Suprapubic skin (tissue), 4 donors: ENCODE results near the gene SLC16A9. TPM values are rescaled to one million over a fixed set of nuclear protein-coding genes. Genes with fewer than 3 reads are reported as not detected.
A peak's percentile ranks its signal among the peaks of the same experiment; 100 is the strongest.

Source experiments
- DNase-seq, 2 donors: peaks; one replicate each; pipeline ENCODE4 v3.0.0-alpha.2; 2019; ENCODE audit warnings: low spot score in 2 of 2
- H3K27ac ChIP-seq: fragments of 200-600 bp; sonication (generic); one replicate; pipeline ENCODE4 v1.5.1; 2019
- H3K27me3 ChIP-seq: fragments of 200-600 bp; sonication (generic); one replicate; pipeline ENCODE4 v1.5.1; 2019
- H3K36me3 ChIP-seq: fragments of 200-600 bp; sonication (generic); one replicate; pipeline ENCODE4 v1.5.1; 2019
- H3K4me1 ChIP-seq: fragments of 200-600 bp; sonication (generic); one replicate; pipeline ENCODE4 v1.5.1; 2019
- H3K4me3 ChIP-seq: fragments of 200-600 bp; sonication (generic); one replicate; pipeline ENCODE4 v1.5.1; 2019; ENCODE audit warnings: mild to moderate bottlenecking
- H3K9me3 ChIP-seq: fragments of 200-600 bp; sonication (generic); one replicate; pipeline ENCODE4 v1.5.1; 2019
- CTCF ChIP-seq, 2 donors: fragments of 200-600 bp in 1 of 2; fragments of 450-650 bp in 1 of 2; sonication (generic) in 1 of 2; IDR thresholded peaks; one replicate each; pipeline ENCODE4 v1.5.1; 2016 to 2019; ENCODE audit warnings: antibody characterized with exemption in 2 of 2, mild to moderate bottlenecking in 1 of 2, moderate library complexity in 1 of 2
- EP300 ChIP-seq: sonication (generic); formaldehyde crosslinking; IDR thresholded peaks from one replicate; pipeline ENCODE4 v1.6.1; 2017; ENCODE audit warnings: antibody characterized with exemption
- POLR2A ChIP-seq, 2 donors: fragments of 450-650 bp; IDR thresholded peaks; one replicate each; pipeline ENCODE4 v1.6.1; 2017; ENCODE audit warnings: antibody characterized with exemption in 2 of 2, mild to moderate bottlenecking in 2 of 2, moderate library complexity in 2 of 2
- POLR2AphosphoS5 ChIP-seq, 3 donors: sonication (generic); formaldehyde crosslinking; IDR thresholded peaks; one replicate each; pipeline ENCODE4 v1.6.1; 2017; ENCODE audit warnings: antibody characterized with exemption in 3 of 3
- WGBS: methylation state at CpG from one replicate; pipeline ENCODE4 v1.1.5; 2018; 5-methylcytosine and 5-hydroxymethylcytosine counted together
- total RNA-seq, 4 donors: library from RNA; depleted of rRNA; stranded (reverse); fragments of >200 nt; gene quantifications; one replicate each; pipeline ENCODE4 v1.1.0, GENCODE V29; 2016

Gene SLC16A9
- total RNA-seq, 4 donors from 2014 or later: 0.25 to 0.81 (median 0.64) TPM; not detected in 1

- DNase-seq: no peak
- no peaks in the 10 kb centered on the region for H3K36me3 ChIP-seq
- no peak overlapping the region for H3K27ac ChIP-seq
- H3K27me3 ChIP-seq: no peaks in the 10 kb centered on the region
- H3K9me3 ChIP-seq: no peaks in the 10 kb centered on the region
- TF ChIP-seq CTCF (IDR thresholded peaks at IDR 0.05): no peak
- WGBS: 74% methylated on average over 6 of the region's 6 CpGs
- no peak overlapping the region for H3K4me3 ChIP-seq
- peaks cover 2% of the 10 kb centered on the region for H3K4me1 ChIP-seq
Observed at GRCh38 chr10:59628456-59628855, 81.2 kb downstream of the SLC16A9 start.

GRCh38 chr10:59627366-59628018 is 82.2 kb downstream of the SLC16A9 start:
- Histone ChIP-seq H3K4me1 (peaks cover 2% of the 10 kb centered on the region), H3K36me3 (no peaks in the 10 kb centered on the region), H3K27me3 (no peaks in the 10 kb centered on the region), H3K27ac (no peak overlapping the region), H3K4me3 (no peak overlapping the region), H3K9me3 (no peaks in the 10 kb centered on the region)
- DNase-seq: no peak
- TF ChIP-seq CTCF (IDR thresholded peaks at IDR 0.05) (no peak), POLR2A (IDR thresholded peaks at IDR 0.05) (no peak), POLR2AphosphoS5 (IDR thresholded peaks at IDR 0.05) (no peak), EP300 (no peak)
- 76% methylated on average over 4 of the region's 4 CpGs for WGBS

- no peaks in the 10 kb centered on the region for H3K27me3 ChIP-seq
- DNase-seq: no peak
- peaks cover 2% of the 10 kb centered on the region for H3K4me1 ChIP-seq
- no peak overlapping the region for H3K4me3 ChIP-seq
- no peaks in the 10 kb centered on the region for H3K9me3 ChIP-seq
- H3K36me3 ChIP-seq: no peaks in the 10 kb centered on the region
- no peak overlapping the region for H3K27ac ChIP-seq
- no peak for TF ChIP-seq EP300
- TF ChIP-seq POLR2AphosphoS5 (IDR thresholded peaks at IDR 0.05): no peak
- no peak for TF ChIP-seq POLR2A (IDR thresholded peaks at IDR 0.05)
- no peak for TF ChIP-seq CTCF (IDR thresholded peaks at IDR 0.05)
- WGBS: 67% methylated on average over 3 of the region's 3 CpGs
Observed at GRCh38 chr10:59626523-59626869, 83.2 kb downstream of the SLC16A9 start.

- H3K4me3 ChIP-seq: no peak overlapping the region
- no peak for TF ChIP-seq EP300
- peak; percentile 67 to 76 for TF ChIP-seq CTCF (IDR thresholded peaks at IDR 0.05)
- H3K27ac ChIP-seq: no peak overlapping the region
- H3K27me3 ChIP-seq: no peaks in the 10 kb centered on the region
- H3K36me3 ChIP-seq: no peaks in the 10 kb centered on the region
- peaks cover 2% of the 10 kb centered on the region for H3K4me1 ChIP-seq
- DNase-seq: no peak
- H3K9me3 ChIP-seq: no peaks in the 10 kb centered on the region
- 24% methylated on average over 8 of the region's 8 CpGs for WGBS
Observed at GRCh38 chr10:59625721-59626522, 83.7 kb downstream of the SLC16A9 start.

GRCh38 chr10:59624951-59625350 is 84.7 kb downstream of the SLC16A9 start:
- H3K9me3 ChIP-seq: no peaks in the 10 kb centered on the region
- TF ChIP-seq POLR2A (IDR thresholded peaks at IDR 0.05): no peak
- no peak for TF ChIP-seq EP300
- TF ChIP-seq CTCF (IDR thresholded peaks at IDR 0.05): no peak
- no peak for TF ChIP-seq POLR2AphosphoS5 (IDR thresholded peaks at IDR 0.05)
- H3K4me1 ChIP-seq: peaks cover 2% of the 10 kb centered on the region
- H3K27me3 ChIP-seq: no peaks in the 10 kb centered on the region
- no peaks in the 10 kb centered on the region for H3K36me3 ChIP-seq
- WGBS: 92% methylated on average over 8 of the region's 8 CpGs
- no peak overlapping the region for H3K4me3 ChIP-seq
- no peak overlapping the region for H3K27ac ChIP-seq
- no peak for DNase-seq
